Measurements from ENCODE around the gene TPMT. TPM values are rescaled to one million over a fixed set of nuclear protein-coding genes. Genes with fewer than 3 reads are reported as not detected.
A peak's percentile ranks its signal among the peaks of the same experiment; 100 is the strongest.
"Not testable (repeated sequence)": the region's sequence is repeated elsewhere in the genome, so short reads cannot be mapped to it uniquely, and the experiment has no call there.

Gene TPMT
- total RNA-seq, 2 experiments from 2014 or later: 4.9 to 5.3 TPM

DNA sequence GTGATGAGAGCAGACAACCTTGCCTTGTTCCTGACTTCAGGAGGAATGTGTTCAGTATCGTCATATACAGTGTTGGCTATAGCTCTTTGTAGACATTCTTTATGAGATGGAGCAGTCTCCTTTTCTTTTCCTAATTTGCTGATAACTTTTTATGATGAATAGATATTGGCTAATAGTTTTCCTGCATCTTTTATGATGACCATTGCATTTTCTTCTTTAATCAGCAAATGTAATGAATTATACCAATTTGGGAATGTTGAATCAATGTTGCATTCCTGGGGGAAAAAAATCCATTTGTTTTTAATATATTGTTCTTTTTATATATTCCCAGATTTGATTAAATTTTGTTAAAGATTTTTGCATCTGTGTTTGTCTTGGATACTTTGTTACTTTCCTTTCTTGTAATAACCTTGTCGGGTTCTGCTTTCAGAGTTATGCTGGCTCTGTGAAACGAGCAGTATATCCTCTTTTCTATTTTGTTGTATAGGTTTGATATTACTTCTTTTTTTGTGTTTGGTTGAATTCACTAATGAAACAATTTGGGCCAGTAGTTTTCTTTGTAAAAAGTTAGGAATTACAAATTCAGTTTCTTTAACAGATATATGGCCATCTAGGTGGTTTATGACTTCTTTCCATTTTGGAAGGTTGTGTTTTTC is 24.2 kb upstream of the TPMT start:
- H3K4me1 Mint-ChIP-seq: peaks cover 2% of the 10 kb centered on the region
- ChIA-PET POLR2A (no interaction called here), CTCF (interaction anchor here (0.5 kb wide), 1 partner anchor 1284 kb away, joined by 3 read pairs; no protein-coding TSS in a partner anchor)
- peaks cover 48% of the 10 kb centered on the region for H3K36me3 Mint-ChIP-seq (ENCODE audit: low read depth)
- DNase-seq: no peak
- H3K27me3 Mint-ChIP-seq: no peaks in the 10 kb centered on the region
- no peak for ATAC-seq
- no peak overlapping the region for H3K4me3 Mint-ChIP-seq
- peaks cover 6% of the 10 kb centered on the region for H3K9me3 Mint-ChIP-seq (ENCODE audit: low read depth)
- H3K27ac Mint-ChIP-seq: no peak overlapping the region
- intact Hi-C loops (cut with DNase I, micrococcal nuclease): no loop called here

DNA sequence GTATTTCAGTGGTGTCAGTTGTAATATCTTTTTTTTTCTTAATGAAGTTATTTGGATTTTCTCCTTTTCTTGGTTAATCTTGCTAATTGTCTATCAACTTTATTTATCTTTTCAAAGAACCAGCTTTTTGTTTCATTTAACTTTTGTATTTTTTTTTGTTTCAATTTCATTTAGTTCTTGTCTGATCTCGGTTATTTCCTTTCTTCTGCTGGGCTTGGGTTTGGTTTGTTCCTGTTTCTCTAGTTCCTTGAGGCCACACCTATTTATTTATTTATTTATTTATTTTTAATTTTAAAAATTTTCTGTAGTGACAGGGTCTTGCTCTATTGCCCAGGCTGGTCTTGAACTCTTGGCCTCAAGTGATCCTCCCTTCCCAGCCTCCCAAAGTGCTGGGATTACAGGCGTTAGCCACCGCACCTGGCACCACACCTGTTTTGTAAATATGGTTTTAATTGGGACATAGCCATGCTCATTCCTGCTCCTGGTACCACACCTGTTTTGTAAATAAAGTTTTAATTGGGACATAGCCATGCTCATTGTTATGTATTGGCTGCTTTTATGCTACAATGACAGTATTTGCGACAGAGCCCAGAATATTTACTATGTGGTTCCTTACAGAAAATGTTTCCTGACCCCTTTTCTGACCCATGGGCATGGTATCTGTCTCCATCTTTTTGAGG is 22.5 kb upstream of the TPMT start:
- CTCF ChIA-PET: no interaction called here
- H3K36me3 Mint-ChIP-seq (ENCODE audit: low read depth): peaks cover 49% of the 10 kb centered on the region
- POLR2A ChIA-PET: interaction anchor here (0.7 kb wide), 1 partner anchor 418 kb away, joined by 3 read pairs; no protein-coding TSS in a partner anchor
- intact Hi-C loops (cut with DNase I, micrococcal nuclease): no loop called here
- peaks cover 3% of the 10 kb centered on the region for H3K4me1 Mint-ChIP-seq
- ATAC-seq (no peak), DNase-seq (no peak)
- H3K27me3 Mint-ChIP-seq: no peaks in the 10 kb centered on the region
- no peak overlapping the region for H3K4me3 Mint-ChIP-seq
- peaks cover 6% of the 10 kb centered on the region for H3K9me3 Mint-ChIP-seq (ENCODE audit: low read depth)
- H3K27ac Mint-ChIP-seq: no peak overlapping the region

DNA sequence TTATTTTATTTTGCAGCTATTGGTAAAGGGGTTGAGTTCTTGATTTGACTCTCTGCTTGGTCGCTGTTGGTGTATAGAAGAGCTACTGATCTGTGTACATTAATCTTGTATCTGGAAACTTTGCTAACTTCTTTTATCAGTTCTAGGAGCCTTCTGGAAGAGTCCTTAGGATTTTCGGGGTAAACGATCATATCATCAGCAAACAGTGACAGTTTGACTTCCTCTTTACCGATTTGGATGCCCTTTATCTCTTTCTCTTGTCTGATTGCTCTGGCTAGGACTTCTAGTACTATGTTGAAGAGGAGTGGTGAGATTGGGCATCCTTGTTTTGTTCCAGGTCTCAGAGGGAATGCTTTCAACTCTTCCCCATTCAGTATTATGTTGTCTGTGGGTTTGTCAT is 21.3 kb upstream of the TPMT start:
- H3K4me3 Mint-ChIP-seq; intact Hi-C loops (cut with DNase I, micrococcal nuclease); H3K27ac Mint-ChIP-seq; POLR2A ChIA-PET; H3K27me3 Mint-ChIP-seq; ATAC-seq; CTCF ChIA-PET; H3K4me1 Mint-ChIP-seq; DNase-seq; H3K9me3 Mint-ChIP-seq (ENCODE audit: low read depth): not testable (repeated sequence)
- H3K36me3 Mint-ChIP-seq (ENCODE audit: low read depth): peaks cover 49% of the 10 kb centered on the region

DNA sequence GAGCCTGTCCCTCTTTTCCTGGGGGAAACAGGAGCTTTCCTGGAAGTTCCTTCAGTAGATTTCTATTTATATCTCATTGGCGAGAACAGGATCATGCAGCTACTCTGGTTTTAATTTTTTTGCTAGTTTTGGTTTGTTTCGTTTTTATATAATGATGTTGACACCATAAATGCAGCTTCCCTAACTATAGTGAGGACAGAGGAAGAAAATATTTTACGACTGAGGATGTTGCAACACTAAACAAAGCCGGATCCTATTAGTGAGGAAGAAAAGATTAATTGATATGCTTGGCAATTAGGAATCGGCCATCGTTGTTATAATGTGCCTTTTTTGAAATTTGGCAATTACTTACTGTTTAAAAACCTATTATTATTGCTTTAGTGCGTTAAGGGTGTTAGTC is 17.0 kb upstream of the TPMT start:
- Mint-ChIP-seq H3K36me3 (ENCODE audit: low read depth) (peaks cover 54% of the 10 kb centered on the region), H3K4me3 (no peak overlapping the region), H3K9me3 (ENCODE audit: low read depth) (peaks cover 11% of the 10 kb centered on the region), H3K27ac (no peak overlapping the region), H3K4me1 (peaks cover 1% of the 10 kb centered on the region), H3K27me3 (no peaks in the 10 kb centered on the region)
- ATAC-seq (no peak), DNase-seq (no peak)
- intact Hi-C loops (cut with DNase I, micrococcal nuclease): no loop called here
- POLR2A ChIA-PET: no interaction called here
- CTCF ChIA-PET: no interaction called here

DNA sequence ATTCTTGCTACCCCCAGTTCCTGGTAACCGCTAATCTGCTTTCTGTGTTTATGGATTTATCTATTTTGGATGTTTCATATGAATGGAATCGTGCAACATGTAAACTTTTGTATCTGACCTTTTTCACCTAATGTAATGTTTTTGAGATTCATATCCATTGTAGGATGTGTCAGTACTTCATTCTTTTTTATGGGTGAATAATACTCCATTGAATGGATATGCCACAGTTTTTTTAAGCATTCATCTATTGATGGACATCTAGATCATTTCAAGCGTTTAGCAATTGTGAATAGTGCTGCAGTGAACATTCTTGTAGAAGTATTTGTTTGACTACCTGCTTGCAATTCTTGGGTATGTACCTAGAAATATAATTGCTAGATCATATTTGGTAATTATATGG is 13.4 kb upstream of the TPMT start:
- intact Hi-C loops (cut with DNase I, micrococcal nuclease): no loop called here
- Mint-ChIP-seq H3K4me1 (peaks cover under 1% of the 10 kb centered on the region), H3K27me3 (no peaks in the 10 kb centered on the region), H3K4me3 (no peak overlapping the region), H3K9me3 (ENCODE audit: low read depth) (peaks cover 5% of the 10 kb centered on the region), H3K27ac (no peak overlapping the region), H3K36me3 (ENCODE audit: low read depth) (peaks cover 32% of the 10 kb centered on the region)
- DNase-seq (no peak), ATAC-seq (no peak)
- POLR2A ChIA-PET: no interaction called here
- CTCF ChIA-PET: no interaction called here

DNA sequence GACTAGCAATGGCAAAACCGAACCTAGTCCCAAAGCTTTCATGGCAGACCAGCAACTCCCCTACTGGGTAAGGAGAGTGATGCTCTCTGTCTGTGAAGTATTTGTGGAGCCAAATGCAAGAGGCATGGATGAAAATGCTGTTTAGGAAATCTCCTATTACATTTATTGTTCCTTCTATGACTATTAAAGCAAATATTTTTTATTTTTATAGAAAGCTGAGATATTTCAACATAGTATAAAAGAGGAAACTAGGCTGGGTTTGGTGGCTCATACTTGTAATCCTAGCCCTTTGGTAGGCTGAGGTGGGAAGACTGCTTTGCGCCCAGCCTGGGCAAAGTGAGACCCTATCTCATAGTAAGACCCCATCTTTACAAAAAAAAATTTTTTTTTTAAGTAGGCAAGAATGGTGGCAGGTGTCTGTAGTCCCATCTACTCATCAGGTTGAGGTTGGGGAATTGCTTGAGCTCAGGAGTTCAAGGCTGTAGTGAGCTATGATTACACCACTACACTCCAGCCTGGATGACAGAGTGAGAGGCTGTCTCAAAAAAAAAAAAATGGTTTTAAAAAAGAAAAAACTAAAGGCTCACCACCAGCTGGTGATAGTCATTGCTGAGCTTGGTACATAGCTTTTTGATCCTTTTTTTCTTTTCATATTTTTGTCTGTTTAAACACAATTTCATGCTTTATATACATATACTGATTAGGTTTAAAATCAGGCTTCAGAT is 11.6 kb upstream of the TPMT start:
- no peak overlapping the region for H3K4me3 Mint-ChIP-seq
- no peak overlapping the region for H3K27ac Mint-ChIP-seq
- peaks cover 42% of the 10 kb centered on the region for H3K36me3 Mint-ChIP-seq (ENCODE audit: low read depth)

DNA sequence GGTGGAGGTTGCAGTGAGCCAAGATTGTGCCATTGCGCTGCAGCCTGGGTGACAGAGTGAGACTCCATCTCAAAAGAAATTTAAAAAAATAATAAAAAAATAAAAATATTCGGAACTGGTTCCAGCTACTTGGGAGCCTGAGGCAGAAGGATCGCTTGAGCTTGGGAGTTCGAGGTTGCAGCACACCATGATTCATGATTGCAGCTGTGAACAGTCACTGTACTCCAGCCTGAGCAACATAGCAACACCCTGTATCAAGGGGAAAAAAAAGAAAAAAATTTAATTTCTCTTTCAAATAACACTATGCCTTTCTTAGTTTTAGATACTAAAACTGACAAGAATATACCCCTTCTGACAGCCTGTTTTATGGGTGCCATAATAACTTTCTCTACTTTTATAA is 10.9 kb upstream of the TPMT start:
- Mint-ChIP-seq H3K27me3 (no peaks in the 10 kb centered on the region), H3K4me3 (no peak overlapping the region), H3K36me3 (ENCODE audit: low read depth) (peaks cover 45% of the 10 kb centered on the region), H3K27ac (no peak overlapping the region), H3K4me1 (peaks cover 3% of the 10 kb centered on the region), H3K9me3 (ENCODE audit: low read depth) (peaks cover 5% of the 10 kb centered on the region)
- CTCF ChIA-PET: no interaction called here
- ATAC-seq: no peak
- POLR2A ChIA-PET: no interaction called here
- no peak for DNase-seq
- intact Hi-C loops (cut with DNase I, micrococcal nuclease): no loop called here

More for the DNA sequence above, 11.6 kb upstream of the TPMT start:
- H3K4me1 Mint-ChIP-seq: no peaks in the 10 kb centered on the region
- peaks cover 5% of the 10 kb centered on the region for H3K9me3 Mint-ChIP-seq (ENCODE audit: low read depth)
- CTCF ChIA-PET: interaction anchor here (0.6 kb wide), 1 partner anchor 231 kb away, joined by 4 read pairs; no protein-coding TSS in a partner anchor
- DNase-seq (no peak), ATAC-seq (no peak)
- intact Hi-C loops (cut with DNase I, micrococcal nuclease): no loop called here
- H3K27me3 Mint-ChIP-seq: no peaks in the 10 kb centered on the region
- POLR2A ChIA-PET: no interaction called here

DNA sequence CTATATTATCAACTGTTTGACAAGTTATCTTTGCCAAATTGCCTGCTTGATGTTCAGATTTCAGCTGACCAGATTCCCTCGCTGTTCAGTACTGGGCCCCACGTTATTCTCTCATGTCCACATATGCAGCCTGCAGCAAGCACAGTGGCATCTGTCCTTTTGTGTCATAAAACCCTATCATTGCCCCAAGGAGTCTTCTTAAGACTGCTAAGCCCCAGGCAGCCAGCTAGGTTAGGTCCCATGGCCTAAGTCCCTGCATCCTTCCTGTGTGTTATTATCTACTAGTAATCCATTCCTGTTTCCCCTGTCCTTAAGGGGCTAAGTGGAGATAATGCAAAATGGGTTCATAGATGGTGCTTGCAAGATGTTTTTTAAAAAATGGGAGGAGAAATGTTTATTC is 7.5 kb upstream of the TPMT start:
- intact Hi-C loops (cut with DNase I, micrococcal nuclease): no loop called here
- no peaks in the 10 kb centered on the region for H3K9me3 Mint-ChIP-seq (ENCODE audit: low read depth)
- POLR2A ChIA-PET: no interaction called here

DNA sequence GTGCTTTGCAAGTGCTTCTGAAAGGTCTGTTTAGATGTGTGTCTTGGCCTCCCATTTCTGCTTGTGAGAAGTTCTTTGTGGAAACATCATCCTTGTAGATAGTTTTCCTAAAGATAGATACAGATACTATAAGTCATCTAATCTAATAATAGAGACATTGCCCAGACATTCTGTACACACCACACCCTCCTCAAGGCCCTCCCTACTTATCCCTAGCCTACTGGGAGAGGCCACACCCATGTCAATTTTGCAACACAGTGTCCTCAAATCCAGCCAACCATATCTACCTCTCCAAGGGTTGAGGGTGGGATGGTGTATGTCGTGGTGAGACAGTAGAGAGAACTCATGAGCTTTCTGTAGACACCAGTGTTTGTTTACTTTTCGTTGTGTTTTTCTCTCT is 6.6 kb upstream of the TPMT start:
- H3K4me1 Mint-ChIP-seq: peaks cover 4% of the 10 kb centered on the region
- peak overlapping the region; percentile 15 for H3K27ac Mint-ChIP-seq

More for the DNA sequence above, 7.5 kb upstream of the TPMT start:
- no peak for ATAC-seq
- peaks cover 3% of the 10 kb centered on the region for H3K4me1 Mint-ChIP-seq
- DNase-seq: no peak
- H3K27me3 Mint-ChIP-seq: no peaks in the 10 kb centered on the region
- H3K4me3 Mint-ChIP-seq: no peak overlapping the region
- H3K36me3 Mint-ChIP-seq (ENCODE audit: low read depth): peaks cover 39% of the 10 kb centered on the region
- CTCF ChIA-PET: no interaction called here
- no peak overlapping the region for H3K27ac Mint-ChIP-seq

DNA sequence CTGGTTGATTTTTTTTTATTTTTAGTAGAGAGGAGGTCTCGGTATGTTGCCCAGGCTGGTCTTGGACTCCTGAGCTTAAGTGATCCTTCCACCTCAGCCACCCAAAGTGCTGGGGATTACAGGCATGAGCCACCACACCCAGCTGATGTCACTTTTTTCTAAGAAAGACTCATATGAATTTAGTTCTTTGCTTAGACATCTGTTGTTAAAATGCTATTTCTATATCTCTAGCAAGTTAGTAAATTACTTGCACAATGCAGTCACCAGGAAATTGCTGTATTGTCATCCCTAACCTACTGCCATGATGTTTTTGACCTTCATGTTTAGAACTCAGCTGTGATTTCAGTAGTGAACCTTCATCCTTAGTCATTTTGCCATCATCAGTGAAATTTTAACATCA is 6.0 kb upstream of the TPMT start:
- Mint-ChIP-seq H3K9me3 (ENCODE audit: low read depth) (no peaks in the 10 kb centered on the region), H3K36me3 (ENCODE audit: low read depth) (peaks cover 37% of the 10 kb centered on the region), H3K4me3 (no peak overlapping the region), H3K27ac (peak overlapping the region; percentile 15), H3K27me3 (no peaks in the 10 kb centered on the region), H3K4me1 (peaks cover 9% of the 10 kb centered on the region)
- CTCF ChIA-PET: no interaction called here
- DNase-seq: peak; percentile 14
- POLR2A ChIA-PET: interaction anchor here (0.6 kb wide), 1 partner anchor 130 kb away, joined by 3 read pairs; no protein-coding TSS in a partner anchor
- peak; percentile 78 for ATAC-seq
- intact Hi-C loops (cut with DNase I, micrococcal nuclease): no loop called here

More for the DNA sequence above, 6.6 kb upstream of the TPMT start:
- intact Hi-C loops (cut with DNase I, micrococcal nuclease): no loop called here
- H3K36me3 Mint-ChIP-seq (ENCODE audit: low read depth): peaks cover 37% of the 10 kb centered on the region
- no peak overlapping the region for H3K4me3 Mint-ChIP-seq
- ChIA-PET CTCF (no interaction called here), POLR2A (no interaction called here)
- no peak for ATAC-seq
- no peaks in the 10 kb centered on the region for H3K27me3 Mint-ChIP-seq
- no peak for DNase-seq
- H3K9me3 Mint-ChIP-seq (ENCODE audit: low read depth): no peaks in the 10 kb centered on the region

DNA sequence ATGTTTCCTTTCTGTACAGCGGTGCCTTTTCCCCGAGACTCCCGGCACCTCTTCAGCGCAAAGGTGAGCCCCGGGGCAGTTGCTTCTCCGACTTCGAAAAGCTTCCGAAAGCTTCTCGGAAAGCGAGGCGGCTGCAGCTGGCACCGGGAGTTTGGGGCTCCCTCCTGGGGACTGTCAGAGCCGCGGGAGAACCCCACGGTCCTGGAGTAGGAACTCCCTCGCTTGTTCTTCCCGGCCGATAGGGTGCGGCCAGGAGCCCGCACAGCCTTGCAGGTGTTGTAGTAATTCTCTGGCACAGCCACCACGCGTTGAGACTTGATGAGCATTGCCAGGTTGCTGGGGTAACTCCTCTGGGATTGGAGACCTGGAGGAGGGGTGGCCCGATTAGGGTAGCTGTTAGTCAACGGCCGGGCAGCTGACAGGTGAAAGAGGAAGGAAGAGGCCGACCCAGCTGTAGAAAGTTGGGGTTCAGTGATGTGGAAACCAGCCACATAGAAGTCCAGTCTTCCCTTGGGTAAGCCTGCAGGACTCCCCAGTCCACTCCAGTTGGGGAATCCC is 1.1 kb upstream of the TPMT start:
- ATAC-seq (peak; percentile 4), DNase-seq (peak; percentile 67)
- H3K36me3 Mint-ChIP-seq (ENCODE audit: low read depth): peaks cover 10% of the 10 kb centered on the region
- H3K27me3 Mint-ChIP-seq: no peaks in the 10 kb centered on the region
- peak overlapping the region; percentile 70 for H3K27ac Mint-ChIP-seq
- intact Hi-C loops (cut with DNase I, micrococcal nuclease): loop anchor here (1.0 to 5.0 kb wide), 7 partner anchors 34 to 556 kb away; partner anchors contain the start of genes DEK (in 2 of the 2), NUP153 (in 2 of the 2), FAM8A1 (in 1 of the 2) and NHLRC1 (in 1 of the 2)
- H3K9me3 Mint-ChIP-seq (ENCODE audit: low read depth): no peaks in the 10 kb centered on the region
- CTCF ChIA-PET: interaction anchor here (0.9 kb wide), 1 partner anchor 271 kb away, joined by 3 read pairs; no protein-coding TSS in a partner anchor
- POLR2A ChIA-PET: no interaction called here
- peaks cover 27% of the 10 kb centered on the region for H3K4me1 Mint-ChIP-seq
- peak overlapping the region; percentile 93 for H3K4me3 Mint-ChIP-seq

All from activated CD4-positive, alpha-beta T cell treated with anti-CD3 and anti-CD28 coated beads for 36 hours (primary cell).